Activated CD8-positive, alpha-beta T cell treated with anti-CD3 and anti-CD28 coated beads, Interleukin-2, amount 10 ng/mL, durations not matched to agents 7 days and 5 days (primary cell): Measurements from ENCODE around the gene WFIKKN1. TPM values are rescaled to one million over a fixed set of nuclear protein-coding genes. Genes with fewer than 3 reads are reported as not detected.

ENCODE experiments used
- ATAC-seq: fragments of 150-1000 bp; cut with Tn5 transposase; one replicate; pipeline ENCODE4 v1.10.0; 2021; ENCODE audit warnings: moderate library complexity
- CTCF ChIA-PET: fragments of 350-600 bp; sonication (Branson Sonifier 250); formaldehyde crosslinking; loops from one replicate; lab custom pipeline; 2021; ENCODE audit warnings: antibody characterized with exemption; lab: Charles Lee
- POLR2A ChIA-PET: fragments of 350-600 bp; sonication (Branson Sonifier 250); formaldehyde crosslinking; loops from one replicate; lab custom pipeline; 2021; ENCODE audit warnings: antibody characterized with exemption; lab: Charles Lee
- DNase-seq: peaks from one replicate; pipeline ENCODE4 v3.0.0-alpha.2; 2020
- H3K27ac Mint-ChIP-seq: one replicate; pipeline ENCODE4 v1.8.0; 2021; ENCODE audit warnings: mild to moderate bottlenecking, mixed read lengths
- H3K27me3 Mint-ChIP-seq: one replicate; pipeline ENCODE4 v1.8.0; 2021; ENCODE audit warnings: low read depth, mixed read lengths
- H3K36me3 Mint-ChIP-seq: one replicate; pipeline ENCODE4 v1.8.0; 2021; ENCODE audit warnings: low read depth, mixed read lengths
- H3K4me1 Mint-ChIP-seq: one replicate; pipeline ENCODE4 v1.8.0; 2021; ENCODE audit warnings: low read depth, mixed read lengths
- H3K4me3 Mint-ChIP-seq: one replicate; pipeline ENCODE4 v1.8.0; 2021; ENCODE audit warnings: mild to moderate bottlenecking, mixed read lengths
- H3K9me3 Mint-ChIP-seq: one replicate; pipeline ENCODE4 v1.8.0; 2022; ENCODE audit warnings: mixed read lengths; ENCODE audit not compliant: insufficient read depth
- total RNA-seq, 2 experiments: library from RNA; stranded (reverse); gene quantifications; one replicate each; pipeline ENCODE4 v1.2.3, GENCODE V29; 2021

The WFIKKN1 gene
- total RNA-seq, 2 experiments from 2014 or later = 0.47 to 0.68 TPM

DNA sequence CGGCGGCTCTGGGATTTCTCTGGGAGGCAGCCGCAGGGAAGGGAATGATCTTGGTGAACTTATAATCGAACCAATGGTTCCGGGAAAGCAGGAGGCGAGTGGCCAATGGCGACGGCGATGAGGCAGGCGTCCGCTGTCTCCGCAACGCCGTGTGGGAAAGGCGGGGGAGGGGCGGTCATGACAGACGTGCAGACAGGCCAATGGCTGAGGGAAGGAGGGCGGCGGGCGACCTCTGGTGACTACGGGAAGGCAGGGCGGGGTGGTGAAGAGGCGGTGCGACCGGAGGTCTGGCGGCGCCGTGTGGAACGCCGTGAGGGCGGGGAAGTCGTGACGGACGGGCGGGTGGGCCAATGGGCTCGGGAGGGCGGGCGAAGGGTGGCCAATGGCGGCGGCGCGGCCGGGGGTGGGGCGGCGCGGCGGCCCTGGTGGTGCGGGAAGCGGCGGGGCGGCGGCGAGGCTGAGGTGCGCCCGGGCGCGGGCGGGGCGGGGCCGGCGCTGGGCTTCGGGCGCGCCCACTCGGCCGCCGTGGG, 41.1 kb upstream of the WFIKKN1 start, which contains the start of gene RAB40C:
Gene RAB40C (plus strand): TSS at position 409 of the 530 bp plus-strand sequence. CDS start 226 bp downstream, outside the sequence.
- Mint-ChIP-seq H3K36me3 (peaks cover 2% of the 10 kb centered on the region), H3K9me3 (no peaks in the 10 kb centered on the region), H3K4me3 (peak within 1 kb of the TSS; percentile 84), H3K27me3 (no peaks in the 10 kb centered on the region), H3K27ac (peak within 1 kb of the TSS; percentile 97), H3K4me1 (peaks cover 34% of the 10 kb centered on the region)
- ATAC-seq (peak; percentile 90), DNase-seq (peak; percentile 99)
- ChIA-PET POLR2A (interaction anchor here (1.5 kb wide), 1 partner anchor 20 kb away, joined by 3 read pairs; no protein-coding TSS in a partner anchor), CTCF (no interaction called here)

- CTCF ChIA-PET = interaction anchor here (0.6 kb wide), 1 partner anchor 90 kb away, joined by 3 read pairs; the partner anchor contains the start of gene STUB1
- Mint-ChIP-seq H3K4me1 (peaks cover 34% of the 10 kb centered on the region), H3K27me3 (no peaks in the 10 kb centered on the region), H3K36me3 (peaks cover 2% of the 10 kb centered on the region), H3K4me3 (peak overlapping the region; percentile 79), H3K27ac (peak overlapping the region; percentile 65), H3K9me3 (no peaks in the 10 kb centered on the region)
- ATAC-seq (peak; percentile 2), DNase-seq (no peak)
- POLR2A ChIA-PET = interaction anchor here (1.5 kb wide), 1 partner anchor 20 kb away, joined by 3 read pairs; no protein-coding TSS in a partner anchor
Measured at GRCh38 chr16:590188-590814, 40.5 kb upstream of the WFIKKN1 start.

- no peak for ATAC-seq
- POLR2A ChIA-PET = interaction anchor here (1.5 kb wide), 1 partner anchor 19 kb away, joined by 3 read pairs; no protein-coding TSS in a partner anchor
Measured at GRCh38 chr16:590815-591200, 40.0 kb upstream of the WFIKKN1 start.

GRCh38 chr16:591231-591630, 39.6 kb upstream of the WFIKKN1 start:
- ATAC-seq (no peak), DNase-seq (no peak)
- POLR2A ChIA-PET = interaction anchor here (1.5 kb wide), 1 partner anchor 19 kb away, joined by 3 read pairs; no protein-coding TSS in a partner anchor
- CTCF ChIA-PET = no interaction called here
- peak overlapping the region; percentile 79 for H3K4me3 Mint-ChIP-seq
- H3K4me1 Mint-ChIP-seq = peaks cover 34% of the 10 kb centered on the region
- no peaks in the 10 kb centered on the region for H3K9me3 Mint-ChIP-seq
- peak overlapping the region; percentile 65 for H3K27ac Mint-ChIP-seq
- H3K36me3 Mint-ChIP-seq = peaks cover 2% of the 10 kb centered on the region
- no peaks in the 10 kb centered on the region for H3K27me3 Mint-ChIP-seq

More at GRCh38 chr16:590815-591200, 40.0 kb upstream of the WFIKKN1 start:
- Mint-ChIP-seq H3K27me3 (no peaks in the 10 kb centered on the region), H3K9me3 (no peaks in the 10 kb centered on the region), H3K4me3 (peak overlapping the region; percentile 79), H3K4me1 (peaks cover 34% of the 10 kb centered on the region), H3K27ac (peak overlapping the region; percentile 65), H3K36me3 (peaks cover 2% of the 10 kb centered on the region)
- DNase-seq = no peak
- CTCF ChIA-PET = interaction anchor here (0.6 kb wide), 1 partner anchor 89 kb away, joined by 3 read pairs; the partner anchor contains the start of gene STUB1

GRCh38 chr16:591892-592517, 38.8 kb upstream of the WFIKKN1 start:
- peaks cover 34% of the 10 kb centered on the region for H3K4me1 Mint-ChIP-seq
- POLR2A ChIA-PET = no interaction called here

GRCh38 chr16:592518-593306, 38.1 kb upstream of the WFIKKN1 start:
- Mint-ChIP-seq H3K27me3 (no peaks in the 10 kb centered on the region), H3K36me3 (peaks cover 5% of the 10 kb centered on the region), H3K27ac (no peak overlapping the region), H3K9me3 (no peaks in the 10 kb centered on the region), H3K4me1 (peaks cover 29% of the 10 kb centered on the region), H3K4me3 (no peak overlapping the region)
- ChIA-PET POLR2A (no interaction called here), CTCF (no interaction called here)
- no peak for DNase-seq
- ATAC-seq = no peak

More at GRCh38 chr16:591892-592517, 38.8 kb upstream of the WFIKKN1 start:
- Mint-ChIP-seq H3K4me3 (peak overlapping the region; percentile 5), H3K9me3 (no peaks in the 10 kb centered on the region), H3K27me3 (no peaks in the 10 kb centered on the region), H3K36me3 (peaks cover 7% of the 10 kb centered on the region), H3K27ac (no peak overlapping the region)
- CTCF ChIA-PET = no interaction called here
- ATAC-seq = no peak
- DNase-seq = no peak

DNA sequence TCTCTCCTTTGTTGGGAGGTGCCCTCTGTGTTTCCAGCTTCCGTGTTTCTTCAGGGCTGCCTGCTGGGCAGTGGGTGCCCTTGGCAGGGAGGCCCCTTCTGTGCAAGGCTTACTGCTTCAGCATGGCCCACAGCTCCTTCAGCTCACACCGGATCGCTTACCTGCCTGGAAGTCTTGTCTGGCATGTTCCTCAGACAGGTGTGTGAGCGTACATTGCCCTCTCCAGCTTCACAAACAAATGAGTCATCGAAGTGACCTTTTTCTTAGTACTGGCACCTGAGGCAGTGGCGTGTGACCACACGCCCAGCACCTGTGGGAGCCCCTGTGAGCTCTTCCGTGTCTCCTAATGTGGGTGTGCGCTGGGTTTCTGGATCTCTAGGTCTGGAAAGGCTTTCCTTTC, 37.4 kb upstream of the WFIKKN1 start:
- Mint-ChIP-seq H3K27me3 (no peaks in the 10 kb centered on the region), H3K4me1 (peaks cover 27% of the 10 kb centered on the region), H3K27ac (peak overlapping the region; percentile 9), H3K9me3 (no peaks in the 10 kb centered on the region), H3K4me3 (no peak overlapping the region), H3K36me3 (peaks cover 5% of the 10 kb centered on the region)
- POLR2A ChIA-PET = no interaction called here
- ATAC-seq = no peak
- CTCF ChIA-PET = no interaction called here
- no peak for DNase-seq

- H3K4me1 Mint-ChIP-seq = peaks cover 27% of the 10 kb centered on the region
- no peak overlapping the region for H3K4me3 Mint-ChIP-seq
- no peak overlapping the region for H3K27ac Mint-ChIP-seq
- H3K27me3 Mint-ChIP-seq = no peaks in the 10 kb centered on the region
- ChIA-PET POLR2A (no interaction called here), CTCF (no interaction called here)
- ATAC-seq (no peak), DNase-seq (no peak)
- H3K9me3 Mint-ChIP-seq = no peaks in the 10 kb centered on the region
- H3K36me3 Mint-ChIP-seq = peaks cover 7% of the 10 kb centered on the region
Measured at GRCh38 chr16:593807-594206, 37.0 kb upstream of the WFIKKN1 start.

- H3K4me1 Mint-ChIP-seq = peaks cover 27% of the 10 kb centered on the region
- H3K4me3 Mint-ChIP-seq = no peak overlapping the region
- H3K9me3 Mint-ChIP-seq = no peaks in the 10 kb centered on the region
- POLR2A ChIA-PET = no interaction called here
- ATAC-seq (no peak), DNase-seq (no peak)
- CTCF ChIA-PET = no interaction called here
- peaks cover 9% of the 10 kb centered on the region for H3K36me3 Mint-ChIP-seq
- no peak overlapping the region for H3K27ac Mint-ChIP-seq
- no peaks in the 10 kb centered on the region for H3K27me3 Mint-ChIP-seq
Measured at GRCh38 chr16:595094-595528, 35.7 kb upstream of the WFIKKN1 start.

GRCh38 chr16:595942-596735, 34.6 kb upstream of the WFIKKN1 start:
- DNase-seq = no peak
- ChIA-PET CTCF (no interaction called here), POLR2A (no interaction called here)
- ATAC-seq = no peak
- Mint-ChIP-seq H3K4me1 (peaks cover 21% of the 10 kb centered on the region), H3K27me3 (no peaks in the 10 kb centered on the region), H3K4me3 (no peak overlapping the region), H3K9me3 (no peaks in the 10 kb centered on the region), H3K27ac (no peak overlapping the region), H3K36me3 (peaks cover 9% of the 10 kb centered on the region)

GRCh38 chr16:596736-597060, 34.1 kb upstream of the WFIKKN1 start:
- no peak overlapping the region for H3K4me3 Mint-ChIP-seq
- H3K9me3 Mint-ChIP-seq = no peaks in the 10 kb centered on the region
- no peak overlapping the region for H3K27ac Mint-ChIP-seq
- CTCF ChIA-PET = no interaction called here
- ATAC-seq (no peak), DNase-seq (no peak)
- POLR2A ChIA-PET = no interaction called here
- peaks cover 9% of the 10 kb centered on the region for H3K36me3 Mint-ChIP-seq
- H3K27me3 Mint-ChIP-seq = no peaks in the 10 kb centered on the region
- H3K4me1 Mint-ChIP-seq = peaks cover 18% of the 10 kb centered on the region
